ENCODE measurements around the gene CDC40.

The CDC40 gene

DNA sequence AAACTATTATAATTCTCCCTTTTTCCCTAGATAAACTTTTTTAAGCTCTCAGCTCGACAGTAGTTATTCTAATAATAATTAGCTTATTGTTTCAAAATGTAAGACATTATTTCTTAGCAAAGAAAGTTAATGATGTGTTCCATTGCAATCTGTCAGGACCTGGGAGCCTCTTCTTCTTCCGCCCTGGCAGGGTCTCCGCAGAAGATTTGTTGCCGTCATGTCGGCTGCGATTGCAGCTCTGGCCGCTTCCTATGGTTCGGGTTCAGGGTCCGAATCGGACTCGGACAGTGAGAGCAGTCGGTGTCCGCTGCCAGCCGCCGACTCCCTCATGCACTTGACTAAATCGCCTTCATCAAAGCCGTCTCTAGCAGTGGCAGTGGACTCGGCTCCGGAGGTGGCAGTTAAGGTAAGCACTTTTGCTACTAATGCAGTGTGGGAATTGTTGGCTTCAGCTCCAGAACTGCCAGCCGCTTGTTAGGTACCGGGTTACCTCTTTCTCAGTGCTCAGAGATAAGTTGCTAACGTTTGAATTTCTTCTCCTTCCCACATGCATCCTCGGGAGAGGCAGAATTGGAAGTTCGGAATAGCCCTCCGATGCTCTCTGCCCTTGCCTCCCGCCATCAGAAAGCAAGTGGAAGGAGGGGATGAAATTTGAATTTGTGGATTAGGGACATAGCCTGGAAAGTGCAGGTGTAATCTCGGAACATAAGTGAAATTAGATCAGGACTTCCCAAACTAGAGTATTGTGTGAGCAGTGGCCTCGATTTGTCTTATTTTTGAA lies at the start of gene CDC40:
Gene CDC40, plus strand, starts transcription at position 200 of the 781 bp plus-strand sequence. Its CDS starts 18 bp downstream, at position 218.
- peak; percentile 48 for DNase-seq

DNA sequence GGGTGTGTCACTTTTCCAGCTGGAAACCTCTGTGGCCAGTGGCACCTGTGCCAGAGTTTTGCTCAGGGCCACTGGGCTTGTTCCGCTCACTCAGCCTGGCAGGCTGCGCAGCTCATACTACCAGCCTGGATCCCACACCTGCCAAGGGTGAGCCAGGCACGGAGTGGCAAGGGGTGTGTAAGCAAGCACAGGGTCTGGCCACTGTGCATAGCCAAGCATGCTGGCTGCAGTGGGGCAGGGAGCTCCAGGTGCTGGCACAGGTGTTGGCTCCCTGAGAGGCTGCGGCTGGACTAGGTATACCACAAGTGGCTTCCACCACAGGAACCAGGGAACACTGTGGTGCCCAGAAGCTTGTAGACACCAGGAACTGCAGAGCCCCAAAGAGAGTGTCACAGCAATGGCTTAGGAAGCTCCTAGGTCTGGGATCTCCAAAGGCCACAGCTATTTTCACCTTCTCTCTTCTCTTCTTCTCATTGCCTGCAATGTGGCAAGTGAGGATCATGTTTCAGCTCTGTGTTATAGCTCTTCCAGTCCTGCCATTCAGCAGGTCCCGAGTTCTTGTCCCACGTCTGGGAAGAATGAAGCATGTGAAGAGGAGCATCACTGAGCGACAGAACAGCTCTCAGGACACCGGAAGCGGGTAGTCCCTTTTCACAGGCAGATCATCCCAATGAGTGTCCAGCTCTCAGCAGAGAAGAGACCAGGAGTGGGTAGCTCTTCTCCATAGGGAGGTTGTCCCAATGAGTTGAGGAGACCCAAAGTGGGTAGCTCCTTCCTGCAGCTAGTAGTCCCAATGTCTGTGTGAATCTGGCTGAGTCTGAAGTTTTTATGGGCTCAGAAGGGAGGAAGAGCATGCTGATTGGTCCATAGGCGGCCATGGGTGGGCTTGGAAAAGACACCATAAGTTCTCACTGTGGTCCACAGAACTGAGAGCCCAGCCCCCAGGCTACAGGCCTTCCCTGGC lies 42.0 kb upstream of the CDC40 start:
- DNase-seq, result no peak

DNA sequence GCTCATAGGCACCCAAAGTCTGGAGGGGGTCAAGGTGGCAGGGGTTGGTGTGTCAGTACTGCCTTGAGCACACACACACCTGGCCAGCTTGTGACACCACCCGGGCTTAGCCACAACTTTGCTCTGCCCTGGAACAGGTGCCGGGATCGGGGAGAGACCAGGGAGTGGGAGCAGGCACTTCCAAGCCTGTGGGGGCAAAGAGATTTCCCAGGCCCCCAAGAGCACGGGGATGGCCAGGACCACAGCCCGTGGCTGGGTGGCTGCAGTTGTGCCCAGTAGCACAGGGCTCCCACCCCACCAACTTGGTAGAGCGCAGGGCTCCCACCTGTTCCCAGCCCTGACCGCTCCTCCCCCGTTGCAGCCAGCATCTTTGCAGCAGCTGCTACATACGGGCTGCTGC lies 41.2 kb upstream of the CDC40 start:
- DNase-seq, result no peak

DNA sequence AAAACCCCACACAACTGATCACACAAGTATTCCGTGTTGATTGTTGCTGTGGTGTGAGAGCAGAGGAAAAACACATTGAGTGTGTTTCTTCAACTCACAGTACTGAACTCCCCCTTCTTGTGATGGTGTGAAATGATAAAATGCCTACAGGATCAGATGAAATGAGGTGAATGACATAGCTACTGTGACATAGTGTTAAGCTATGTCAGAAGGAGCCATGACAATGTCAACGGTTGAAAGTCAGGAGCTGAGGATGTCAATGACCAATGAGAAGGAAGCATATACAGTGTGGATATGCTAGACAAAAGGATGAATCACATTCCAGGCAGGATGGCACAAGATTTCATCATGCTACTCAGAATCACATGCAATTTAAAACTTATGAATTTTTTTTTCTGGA lies 39.6 kb upstream of the CDC40 start:
- no peak for DNase-seq

DNA sequence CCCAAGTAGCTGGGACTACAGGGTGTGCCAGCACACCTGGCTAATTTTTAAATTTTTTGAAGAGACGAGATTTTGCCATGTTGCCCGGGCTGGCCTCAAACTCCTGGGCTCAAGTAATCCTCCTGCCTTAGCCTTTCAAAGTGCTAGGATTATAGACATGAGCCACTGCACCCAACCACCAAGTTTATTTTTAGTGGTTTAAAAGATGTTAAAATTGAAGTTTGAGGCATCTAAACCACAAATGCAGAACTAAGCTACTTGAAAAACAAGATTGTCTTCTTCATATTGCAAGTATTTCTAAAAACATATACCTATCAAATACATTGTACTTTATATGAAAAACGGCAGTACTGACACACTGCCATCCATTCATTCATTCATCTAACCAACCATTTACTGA lies 32.4 kb upstream of the CDC40 start:
- DNase-seq, result no peak

DNA sequence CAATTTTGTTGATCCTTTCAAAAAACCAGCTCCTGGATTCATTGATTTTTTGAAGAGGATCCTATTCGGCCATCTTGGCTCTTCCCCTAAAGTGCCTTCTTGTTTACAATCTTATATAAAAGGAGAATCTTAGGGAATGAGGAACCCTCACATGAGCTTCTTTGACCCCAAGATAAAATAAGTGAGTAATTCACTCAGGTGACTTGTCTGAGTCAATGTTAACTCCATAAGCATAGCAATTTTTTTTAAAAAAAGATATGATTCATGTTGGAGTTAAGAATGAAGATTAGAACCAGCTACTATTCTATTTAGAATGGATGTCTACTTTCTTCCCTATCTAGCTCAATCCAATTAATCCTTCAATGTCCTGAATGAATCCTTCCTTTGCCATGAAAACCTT lies 21.7 kb upstream of the CDC40 start:
- no peak for DNase-seq

DNA sequence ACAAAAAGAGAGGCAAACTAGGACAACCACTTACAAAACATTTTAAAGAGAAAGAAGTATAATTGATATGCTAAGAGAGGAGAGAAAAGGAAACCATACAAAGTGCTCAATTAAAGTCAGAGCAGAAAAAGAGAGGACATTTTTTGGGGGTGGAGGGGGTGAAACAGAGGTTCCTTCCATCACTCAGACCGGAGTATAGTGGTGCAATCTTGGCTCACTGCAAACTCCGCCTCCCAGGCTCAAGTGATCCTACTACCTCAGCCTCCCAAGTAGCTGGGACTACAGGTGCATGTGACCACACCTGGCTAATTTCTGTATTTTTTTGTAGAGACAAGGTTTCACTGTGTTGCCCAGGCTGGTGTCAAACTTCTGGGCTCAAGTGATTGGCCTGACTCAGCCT lies 10.1 kb upstream of the CDC40 start:
- DNase-seq, result no peak

DNA sequence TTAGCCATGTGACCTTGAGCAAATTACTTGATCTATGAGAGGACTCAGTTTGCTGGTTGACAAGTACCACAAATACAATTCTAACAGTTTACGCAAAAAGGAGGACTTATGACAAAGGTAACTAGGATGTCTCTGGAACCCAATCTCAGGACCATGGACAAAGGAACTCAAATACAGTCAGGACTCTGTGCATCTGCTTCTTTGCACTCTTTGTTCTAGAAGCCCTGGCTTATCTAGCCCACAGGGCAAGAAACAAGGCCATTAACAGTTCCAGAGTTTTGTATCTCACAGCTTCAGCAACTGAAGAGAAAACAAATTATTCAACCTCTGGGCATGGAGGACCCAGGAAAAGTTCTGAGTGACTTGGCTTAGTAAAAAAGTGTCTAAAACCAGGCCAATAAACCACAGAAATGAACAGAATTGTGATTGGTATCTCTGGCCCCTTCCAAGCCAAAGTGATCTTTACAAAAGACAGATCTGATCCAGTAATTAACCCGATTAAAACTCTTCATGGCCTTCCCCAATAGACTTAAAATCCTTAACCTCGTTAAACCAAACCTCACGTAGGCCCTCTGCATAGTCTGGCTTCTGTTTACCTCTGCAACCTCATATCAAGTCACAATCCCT lies 6.6 kb upstream of the CDC40 start:
- DNase-seq, result no peak

DNA sequence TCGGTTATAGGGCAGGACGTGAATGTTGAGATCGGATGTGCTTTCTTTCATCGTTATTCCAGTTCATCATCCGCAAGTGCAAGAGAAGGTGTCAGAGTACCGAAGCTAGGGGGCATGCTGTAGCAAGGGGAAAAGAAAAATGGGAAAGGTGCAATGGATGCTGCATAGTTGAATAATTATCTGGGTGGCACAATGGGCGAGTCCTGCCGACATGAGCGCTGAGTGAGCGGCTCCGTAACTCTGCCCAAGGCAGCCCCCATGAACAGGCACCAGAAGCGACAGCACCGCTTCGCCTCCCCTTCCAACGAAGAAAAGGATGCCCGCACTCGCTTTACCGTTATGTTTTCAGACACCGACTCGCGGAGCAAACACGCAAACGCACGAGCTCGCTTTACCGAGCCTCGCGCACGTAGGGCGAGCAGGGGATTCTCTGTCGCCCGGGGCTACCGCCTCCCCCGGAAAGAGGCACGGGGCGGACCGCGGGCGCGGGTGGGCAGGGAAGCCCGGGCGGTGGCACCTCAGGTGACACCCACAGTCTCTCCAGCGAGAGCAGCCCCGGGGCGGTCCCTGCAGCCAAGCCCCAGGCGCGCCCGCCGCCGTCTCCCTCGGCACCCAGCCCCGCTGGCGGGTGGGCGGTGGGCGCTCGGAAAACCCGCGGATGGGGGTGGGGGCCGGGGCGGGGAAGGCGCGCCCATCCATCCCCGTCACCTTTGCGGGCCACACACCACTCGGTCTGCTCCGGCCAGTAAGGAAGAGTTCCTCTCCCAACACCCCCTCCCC lies 1.4 kb upstream of the CDC40 start:
- DNase-seq, result peak; percentile 54

DNA sequence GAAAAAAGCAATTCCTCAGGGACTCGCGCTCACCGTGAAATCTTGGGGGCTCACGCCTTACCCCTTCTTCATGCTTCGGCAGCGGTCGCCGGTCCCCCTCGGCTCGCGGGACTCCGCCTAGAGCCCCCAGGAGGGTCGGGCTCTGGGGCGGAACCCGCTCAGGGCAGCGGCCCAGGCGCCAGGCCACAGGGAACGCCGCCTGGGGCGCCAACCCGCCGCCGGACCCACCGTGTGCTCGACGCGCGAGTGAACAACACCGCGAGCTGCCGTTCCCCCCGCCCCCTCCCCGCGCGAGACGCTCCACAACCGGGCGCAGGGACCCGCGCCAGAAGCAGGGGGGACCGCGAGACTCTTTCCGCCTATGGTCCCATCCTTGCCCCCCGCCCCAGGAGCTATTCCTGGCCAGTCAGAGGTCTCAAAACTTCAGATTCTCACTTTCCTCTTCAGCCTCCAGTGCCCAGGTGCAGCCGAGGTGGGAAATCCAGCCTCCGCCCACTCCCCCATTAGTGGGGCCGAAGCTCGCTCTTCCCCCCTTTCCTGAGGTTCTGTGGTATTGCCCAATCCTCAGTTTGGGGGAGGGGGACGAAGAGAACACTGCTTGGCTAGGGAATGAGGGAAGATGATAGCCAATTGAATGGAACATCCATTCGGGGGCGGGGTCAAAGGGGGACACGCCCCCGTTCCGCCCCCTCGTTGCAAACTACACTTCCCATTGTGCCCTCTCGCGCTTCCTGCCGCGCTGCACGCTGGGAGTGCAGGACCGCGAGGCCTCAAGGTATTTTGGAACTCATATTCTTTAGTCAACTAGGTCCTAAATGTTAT lies 610 bp upstream of the CDC40 start, which contains the start of gene WASF1:
Gene WASF1, minus strand, starts transcription at position 265 of the 822 bp plus-strand sequence. CDS start 52,069 bp downstream, outside the sequence.
- peak; percentile 95 for DNase-seq

DNA sequence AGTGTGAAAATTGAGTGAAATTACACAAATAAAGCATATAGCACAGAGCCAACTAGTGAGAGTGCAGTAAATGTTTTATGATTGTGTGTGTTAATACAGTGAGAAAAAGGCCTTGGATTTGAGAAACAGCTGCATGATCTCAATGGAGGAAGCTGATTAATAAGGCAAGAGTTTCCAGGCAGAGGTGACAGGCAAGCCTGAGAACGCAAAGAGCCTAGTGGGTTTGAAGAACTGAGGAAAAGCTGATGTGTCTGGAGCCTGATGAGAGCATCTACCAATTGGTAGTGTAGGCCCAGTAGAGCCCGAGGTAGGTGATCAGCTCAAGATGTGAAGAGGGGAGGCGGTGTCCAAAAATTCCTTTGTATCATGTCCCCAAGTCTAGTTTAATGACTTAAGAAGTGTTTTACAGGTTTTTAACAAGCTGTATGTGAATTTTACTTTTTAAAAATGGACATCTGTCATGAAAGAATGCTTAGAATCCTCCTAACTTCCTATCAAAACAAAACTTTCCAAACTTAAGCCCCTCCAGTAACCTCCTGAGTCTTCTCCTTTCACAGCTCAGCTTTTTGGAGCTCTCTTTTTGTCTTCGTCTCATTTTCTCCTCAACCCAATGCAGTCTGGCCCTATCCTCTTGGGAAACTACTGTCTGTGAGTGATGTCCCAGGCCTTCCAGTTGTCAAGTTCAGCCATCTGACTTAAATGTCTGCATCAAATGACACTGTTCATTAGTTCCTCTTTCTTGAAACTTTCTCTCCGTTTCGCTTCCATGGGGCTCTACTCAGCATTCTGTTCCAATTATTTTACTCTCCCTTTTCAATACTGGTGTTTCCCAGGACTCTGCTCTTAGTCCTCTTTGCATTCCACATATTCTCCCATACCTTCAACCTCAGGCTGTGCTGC lies 1.2 kb downstream of the CDC40 start:
- DNase-seq, result no peak

DNA sequence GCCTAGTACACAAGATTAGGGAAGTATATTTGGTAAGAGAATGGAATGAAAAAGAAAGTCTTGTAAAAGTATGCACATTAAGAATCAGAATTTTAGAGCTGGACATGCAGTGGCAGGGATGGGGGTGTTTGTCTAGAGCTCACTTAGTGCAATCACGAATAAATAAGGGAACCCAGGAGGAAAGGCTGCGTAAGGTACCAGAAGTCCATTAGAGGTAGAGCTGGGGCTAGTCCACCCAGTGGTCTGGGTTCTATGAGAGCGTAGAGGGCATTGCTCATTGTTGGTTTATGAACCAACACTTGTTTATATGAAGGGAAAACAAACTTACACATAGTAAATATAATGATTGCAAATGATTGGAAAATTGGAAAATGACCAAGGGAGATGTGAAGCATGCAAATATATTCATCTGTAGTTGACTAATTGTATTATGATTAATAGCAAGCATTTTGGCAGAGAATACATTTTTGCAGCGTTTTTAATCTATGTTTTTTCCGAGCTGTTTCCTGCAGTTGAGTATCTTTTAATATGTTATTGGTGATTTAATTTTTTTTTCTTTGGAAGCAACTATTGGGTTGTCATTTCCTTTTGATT lies 3.2 kb downstream of the CDC40 start:
- no peak for DNase-seq

DNA sequence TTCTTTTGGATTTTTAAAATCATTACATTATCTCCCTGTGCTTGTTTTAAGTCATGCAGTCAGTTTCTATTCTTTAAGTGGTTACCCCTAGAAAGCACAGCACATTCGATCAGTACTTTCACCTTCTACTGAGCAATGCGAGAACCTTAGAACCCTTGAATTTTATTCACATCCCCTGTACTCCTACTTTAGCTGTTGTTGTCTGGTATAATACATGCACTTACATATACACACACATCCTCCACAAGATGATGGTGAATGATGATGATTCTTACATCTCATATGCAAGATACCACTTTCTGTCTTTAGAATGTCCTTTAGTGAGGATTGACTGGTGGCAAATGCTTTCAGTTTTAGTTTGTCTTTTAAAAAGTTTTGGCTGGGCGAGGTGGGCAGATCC lies 5.7 kb downstream of the CDC40 start:
- no peak for DNase-seq

DNA sequence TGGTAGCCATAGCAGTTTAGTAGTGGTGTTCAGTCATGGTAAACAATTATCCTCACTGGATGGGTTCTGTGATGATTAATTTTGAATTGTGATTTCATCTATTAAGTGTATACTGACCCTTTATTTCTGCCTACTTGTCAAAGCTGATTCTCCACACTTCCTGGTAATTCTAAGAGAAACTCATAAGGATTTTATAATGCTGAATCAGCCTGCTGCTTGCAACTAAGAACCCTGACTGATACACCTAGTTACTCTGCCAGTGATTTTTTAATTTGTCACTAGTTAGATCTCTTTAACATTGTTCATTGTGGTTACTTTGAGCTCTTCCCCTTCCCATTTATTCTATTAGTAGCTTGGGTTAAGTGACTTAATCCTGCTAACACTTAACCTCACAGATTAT lies 8.6 kb downstream of the CDC40 start:
- DNase-seq, result no peak

DNA sequence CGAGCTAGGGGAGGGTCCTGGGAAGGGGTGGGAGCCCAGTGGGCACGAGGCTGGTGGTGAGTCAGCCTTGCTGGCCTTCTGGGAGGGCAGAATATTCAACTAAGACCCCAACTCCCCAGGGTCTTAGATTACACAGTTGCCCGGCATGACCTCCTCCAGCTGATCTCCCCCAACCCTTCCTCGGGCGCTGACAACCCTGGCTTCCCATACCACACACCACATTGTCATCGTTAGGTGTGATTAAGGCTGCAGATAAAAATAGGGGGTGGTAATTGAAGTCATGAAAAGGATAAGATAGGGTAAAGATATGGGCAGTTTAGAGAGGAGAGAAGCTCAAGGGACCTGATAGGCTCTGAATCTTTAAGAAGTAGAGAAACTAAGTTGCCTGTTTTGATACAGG lies 10.5 kb downstream of the CDC40 start:
- DNase-seq, result no peak

DNA sequence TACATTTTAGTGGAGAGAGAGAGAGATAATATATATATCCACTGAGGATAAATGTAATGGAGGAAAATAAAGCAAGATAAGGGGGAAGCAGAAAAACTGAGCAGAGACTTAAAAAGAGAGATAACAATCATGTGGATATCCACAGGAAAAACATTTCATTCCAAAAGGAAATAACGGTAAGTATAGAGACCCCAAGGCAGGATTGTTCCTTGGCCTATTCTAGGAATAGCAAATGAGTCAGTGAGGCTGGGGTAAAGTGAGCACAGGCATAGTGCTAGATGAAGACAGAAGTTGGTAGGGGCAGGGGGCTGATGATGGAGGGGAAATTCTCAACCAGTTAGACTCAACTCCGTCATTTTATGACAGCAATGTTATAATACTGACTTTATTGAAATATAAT lies 11.2 kb downstream of the CDC40 start:
- no peak for DNase-seq

DNA sequence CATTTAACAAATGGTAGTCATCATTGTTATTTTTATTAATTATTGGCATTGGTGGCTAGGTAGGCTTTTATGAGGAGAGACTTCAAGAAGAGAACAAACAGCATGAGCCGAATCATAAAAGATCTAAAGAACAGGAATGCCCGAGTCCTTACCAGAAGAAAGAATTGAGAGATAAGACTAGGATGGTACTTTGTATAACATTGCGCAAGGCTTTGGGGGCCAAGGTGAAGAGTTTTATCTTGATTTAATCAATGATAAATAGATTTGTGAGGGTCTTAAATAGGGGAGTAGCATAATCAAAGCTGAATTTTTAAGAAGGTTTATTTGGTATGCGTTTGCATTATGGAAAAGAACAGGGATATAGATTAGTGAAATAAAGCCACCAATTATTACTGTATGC lies 15.4 kb downstream of the CDC40 start:
- DNase-seq, result no peak

DNA sequence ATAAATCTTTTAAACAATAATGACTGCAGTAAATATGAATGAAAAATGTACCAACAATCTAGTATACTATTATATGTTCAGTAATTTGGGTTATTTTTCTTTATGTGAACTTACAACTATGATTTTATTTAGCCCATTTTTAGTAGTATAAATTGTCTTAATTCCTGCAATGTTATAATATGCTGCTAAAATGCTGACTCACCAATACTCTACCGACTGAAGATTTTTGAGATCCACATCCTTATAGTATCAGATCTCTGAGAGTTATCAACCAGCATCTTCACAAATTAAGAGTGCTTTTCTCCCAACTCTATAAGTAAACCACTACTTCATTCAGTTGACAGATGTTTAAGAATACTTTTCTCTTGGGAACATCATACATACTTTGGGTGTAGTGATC lies 16.6 kb downstream of the CDC40 start:
- DNase-seq, result no peak

DNA sequence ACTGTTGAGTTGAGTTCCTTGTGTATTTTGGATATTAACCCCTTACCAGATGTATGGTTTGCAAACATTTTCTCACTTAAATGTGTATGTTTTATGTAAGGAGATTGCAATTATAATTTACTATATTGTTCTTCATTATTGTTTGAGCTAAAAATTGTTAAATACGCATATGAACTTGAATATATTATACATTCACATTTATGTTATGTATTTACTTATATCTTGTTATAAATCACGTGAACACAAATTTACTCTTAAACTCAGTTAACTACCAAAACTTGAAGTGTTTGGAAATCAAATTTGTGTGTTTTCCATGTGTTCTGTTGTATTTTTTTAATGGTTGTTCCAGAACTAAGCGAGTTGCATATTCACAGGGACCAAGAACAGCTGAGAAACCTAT lies 18.3 kb downstream of the CDC40 start:
- no peak for DNase-seq
